ENCODE results near the gene FUOM. TPM values are rescaled to one million over a fixed set of nuclear protein-coding genes. Genes with fewer than 3 reads are reported as not detected.

Gene FUOM
- total and polyA plus RNA-seq, 9 of the 15 experiments (the other 6 are each of a cell fraction or from before 2014, with no cell fraction given): 1.8 to 96.1 (median 27.0) TPM

- TF ChIP-seq ZNF347 (CRISPR knock-in tag; IDR thresholded peaks at IDR 0.05; ENCODE audit: low read depth): no peak
- no peak for TF ChIP-seq HEY1 (CRISPR knock-in tag; IDR thresholded peaks at IDR 0.05; ENCODE audit: borderline replicate concordance)
- TF ChIP-seq CREB3 (tag; conservative IDR thresholded peaks at IDR 0.05; ENCODE audit: low read depth): no peak
- no peak for TF ChIP-seq CREB5 (CRISPR knock-in tag; IDR thresholded peaks at IDR 0.05)
- TF ChIP-seq GMEB1 (CRISPR knock-in tag; IDR thresholded peaks at IDR 0.05): no peak
- no peak for TF ChIP-seq PURB (CRISPR knock-in tag; IDR thresholded peaks at IDR 0.05; ENCODE audit: low read depth)
These were observed 38.3 kb upstream of the FUOM start (continued) for GRCh38 chr10:133396035-133396624.

All from K562 (cell line).